NCI-H2196 (cell line): ENCODE measurements around the gene DIPK1B.

Experiments
- DNase-seq: peaks from one replicate; lab custom pipeline; 2025; ENCODE audit not compliant: unreplicated experiment; lab: John Stamatoyannopoulos, UW

The DIPK1B gene

GRCh38 chr9:136711751-136712689 lies at the start of gene DIPK1B:
TSS of gene DIPK1B (plus strand) at chr9:136712572. CDS start at chr9:136712666, 94 bp downstream.
- peak; percentile 43 for DNase-seq

GRCh38 chr9:136662656-136663581 lies 49.5 kb upstream of the DIPK1B start, which contains the start of gene EGFL7:
TSS of gene EGFL7 (plus strand) at chr9:136662916. CDS start at chr9:136668283, 5,367 bp downstream.
- no peak for DNase-seq

GRCh38 chr9:136664000-136664915 lies 48.1 kb upstream of the DIPK1B start:
- no peak for DNase-seq

- no peak for DNase-seq
Measured at GRCh38 chr9:136665111-136665703, 47.2 kb upstream of the DIPK1B start.

- peak; percentile 40 for DNase-seq
Measured at GRCh38 chr9:136665704-136666371, 46.5 kb upstream of the DIPK1B start.

- DNase-seq = no peak
Measured at GRCh38 chr9:136666372-136667213, 45.8 kb upstream of the DIPK1B start.

GRCh38 chr9:136667214-136667939 lies 45.0 kb upstream of the DIPK1B start:
- no peak for DNase-seq

GRCh38 chr9:136667940-136668760 lies 44.2 kb upstream of the DIPK1B start:
- DNase-seq = no peak

- no peak for DNase-seq
Measured at GRCh38 chr9:136668983-136669790, 43.2 kb upstream of the DIPK1B start.

- no peak for DNase-seq
Measured at GRCh38 chr9:136669791-136670464, 42.4 kb upstream of the DIPK1B start.

- DNase-seq = no peak
Measured at GRCh38 chr9:136670576-136671253, 41.7 kb upstream of the DIPK1B start.

- DNase-seq = no peak
Measured at GRCh38 chr9:136671254-136671614, 41.1 kb upstream of the DIPK1B start.

- DNase-seq = peak; percentile 36
Measured at GRCh38 chr9:136671646-136672430, 40.5 kb upstream of the DIPK1B start.

GRCh38 chr9:136672431-136673087 lies 39.8 kb upstream of the DIPK1B start:
- no peak for DNase-seq
